Gastrocnemius medialis (tissue), 4 donors: ENCODE data around the gene NLRC5.

Experiments used
- POLR2A ChIP-seq, 2 donors: fragments of 450-650 bp; IDR thresholded peaks; one replicate each; pipeline ENCODE4 v1.6.1; 2017; ENCODE audit warnings: antibody characterized with exemption in 2 of 2, mild to moderate bottlenecking in 2 of 2, moderate library complexity in 2 of 2
- TF ChIP-seq, protein P1 (sequence below), 5 experiments: fragments of 450-650 bp in 3 of 5; fragments of 200-600 bp in 2 of 5; sonication (generic) in 2 of 5; IDR thresholded peaks in 4 of 5; conservative IDR thresholded peaks in 1 of 5; 1 replicate in 4 of 5; 2 replicates in 1 of 5; pipeline ENCODE4 v1.5.1; 2016 to 2019; ENCODE audit warnings: antibody characterized with exemption in 5 of 5, mild to moderate bottlenecking in 3 of 5, moderate library complexity in 3 of 5

DNA sequence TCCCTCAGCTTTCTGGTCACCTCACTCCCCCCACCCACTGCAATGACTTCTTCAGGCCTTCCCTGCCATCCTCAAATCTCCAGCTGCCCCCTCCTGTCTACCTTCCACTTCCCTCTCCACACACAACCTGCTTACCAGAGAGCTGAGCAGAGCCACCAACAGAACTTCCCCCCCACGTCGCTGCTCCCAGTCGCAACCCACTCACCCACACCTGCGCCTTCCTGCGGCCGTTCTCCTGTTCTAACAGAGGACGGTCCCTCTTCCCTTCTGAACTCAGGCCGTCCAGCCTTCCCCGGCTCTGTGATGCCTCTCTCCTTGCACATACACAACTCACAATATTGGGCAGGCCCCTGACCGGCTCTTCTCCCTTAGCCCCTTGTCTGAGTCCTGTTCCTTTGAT lies 13.6 kb upstream of the NLRC5 start:
- no peak for TF ChIP-seq POLR2A (IDR thresholded peaks at IDR 0.05)
- TF ChIP-seq, protein P1, sequence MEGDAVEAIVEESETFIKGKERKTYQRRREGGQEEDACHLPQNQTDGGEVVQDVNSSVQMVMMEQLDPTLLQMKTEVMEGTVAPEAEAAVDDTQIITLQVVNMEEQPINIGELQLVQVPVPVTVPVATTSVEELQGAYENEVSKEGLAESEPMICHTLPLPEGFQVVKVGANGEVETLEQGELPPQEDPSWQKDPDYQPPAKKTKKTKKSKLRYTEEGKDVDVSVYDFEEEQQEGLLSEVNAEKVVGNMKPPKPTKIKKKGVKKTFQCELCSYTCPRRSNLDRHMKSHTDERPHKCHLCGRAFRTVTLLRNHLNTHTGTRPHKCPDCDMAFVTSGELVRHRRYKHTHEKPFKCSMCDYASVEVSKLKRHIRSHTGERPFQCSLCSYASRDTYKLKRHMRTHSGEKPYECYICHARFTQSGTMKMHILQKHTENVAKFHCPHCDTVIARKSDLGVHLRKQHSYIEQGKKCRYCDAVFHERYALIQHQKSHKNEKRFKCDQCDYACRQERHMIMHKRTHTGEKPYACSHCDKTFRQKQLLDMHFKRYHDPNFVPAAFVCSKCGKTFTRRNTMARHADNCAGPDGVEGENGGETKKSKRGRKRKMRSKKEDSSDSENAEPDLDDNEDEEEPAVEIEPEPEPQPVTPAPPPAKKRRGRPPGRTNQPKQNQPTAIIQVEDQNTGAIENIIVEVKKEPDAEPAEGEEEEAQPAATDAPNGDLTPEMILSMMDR (IDR thresholded peaks at IDR 0.05 in 4 of 5, conservative IDR thresholded peaks at IDR 0.05 in 1 of 5), result no peak
